ENCODE measurements around the gene ACP5.

GRCh38 chr19:11598103-11598483 lies 20.6 kb upstream of the ACP5 start:
- TF ChIP-seq EZH2 (IDR thresholded peaks at IDR 0.05; ENCODE audit: borderline replicate concordance, insufficient read depth, low read length, poor library complexity, severe bottlenecking) = no peak
- no peak for TF ChIP-seq POLR2AphosphoS5 (IDR thresholded peaks at IDR 0.05)
- TF ChIP-seq TAF1 (IDR thresholded peaks at IDR 0.05; ENCODE audit: low read depth) = no peak
- TF ChIP-seq CTCF (IDR thresholded peaks at IDR 0.05; ENCODE audit: poor library complexity, severe bottlenecking) = no peak
- TF ChIP-seq MXI1 (conservative IDR thresholded peaks at IDR 0.05; ENCODE audit: poor library complexity, severe bottlenecking) = no peak
- TF ChIP-seq EP300 (conservative IDR thresholded peaks at IDR 0.05; ENCODE audit: poor library complexity, severe bottlenecking) = no peak
- no peak for TF ChIP-seq REST (IDR thresholded peaks at IDR 0.05; ENCODE audit: borderline replicate concordance)
